Myocyte (in vitro differentiated cells): Measurements from ENCODE around the gene CTAGE9. TPM values are rescaled to one million over a fixed set of nuclear protein-coding genes. Genes with fewer than 3 reads are reported as not detected.
"Not testable (repeated sequence)": the region's sequence is repeated elsewhere in the genome, so short reads cannot be mapped to it uniquely, and the experiment has no call there.

Experiments
- DNase-seq: peaks from one replicate; pipeline ENCODE4 v3.0.0-alpha.2; 2012; ENCODE audit warnings: low read depth
- polyA plus RNA-seq: library from polyadenylated mRNA; unstranded; fragments of >200 nt; gene quantifications from one replicate; pipeline ENCODE4 v1.2.1, GENCODE V29; 2012; ENCODE audit warnings: missing spikeins
- total RNA-seq: library from RNA; depleted of rRNA; stranded (reverse); fragments of >200 nt; gene quantifications from 2 replicates; pipeline ENCODE4 v1.2.3, GENCODE V29; 2014

CTAGE9 gene
- not detected in 2 replicates for total RNA-seq
- polyA plus RNA-seq, result not detected

GRCh38 chr6:131710917-131711316, at the start of gene CTAGE9:
CTAGE9 (minus strand) TSS chr6:131711017; CDS start chr6:131711017, 0 bp downstream.
- DNase-seq, result not testable (repeated sequence)

GRCh38 chr6:131758920-131759319, 48.1 kb upstream of the CTAGE9 start:
- DNase-seq, result no peak

GRCh38 chr6:131756039-131756438, 45.2 kb upstream of the CTAGE9 start:
- no peak for DNase-seq

GRCh38 chr6:131755597-131755996, 44.8 kb upstream of the CTAGE9 start:
- DNase-seq, result peak; percentile 88

- no peak for DNase-seq
These were observed 44.1 kb upstream of the CTAGE9 start for GRCh38 chr6:131754715-131755567.

GRCh38 chr6:131754088-131754487, 43.3 kb upstream of the CTAGE9 start:
- DNase-seq, result no peak

GRCh38 chr6:131751012-131751715, 40.3 kb upstream of the CTAGE9 start:
- not testable (repeated sequence) for DNase-seq

GRCh38 chr6:131749023-131749422, 38.2 kb upstream of the CTAGE9 start:
- DNase-seq, result no peak

GRCh38 chr6:131747821-131748353, 37.1 kb upstream of the CTAGE9 start:
- DNase-seq, result no peak

- no peak for DNase-seq
These were observed 34.7 kb upstream of the CTAGE9 start for GRCh38 chr6:131745476-131745875.

GRCh38 chr6:131744432-131745287, 33.8 kb upstream of the CTAGE9 start:
- no peak for DNase-seq

GRCh38 chr6:131741688-131742393, 31.0 kb upstream of the CTAGE9 start:
- no peak for DNase-seq

GRCh38 chr6:131740161-131740560, 29.3 kb upstream of the CTAGE9 start:
- no peak for DNase-seq

- no peak for DNase-seq
These were observed 28.3 kb upstream of the CTAGE9 start for GRCh38 chr6:131739136-131739535.

GRCh38 chr6:131736811-131737210, 26.0 kb upstream of the CTAGE9 start:
- no peak for DNase-seq

- DNase-seq, result no peak
These were observed 25.3 kb upstream of the CTAGE9 start for GRCh38 chr6:131736003-131736596.

GRCh38 chr6:131733376-131734016, 22.7 kb upstream of the CTAGE9 start:
- peak; percentile 45 for DNase-seq

GRCh38 chr6:131731224-131731623, 20.4 kb upstream of the CTAGE9 start:
- no peak for DNase-seq

- no peak for DNase-seq
These were observed 19.4 kb upstream of the CTAGE9 start for GRCh38 chr6:131730264-131730663.

GRCh38 chr6:131729550-131729949, 18.7 kb upstream of the CTAGE9 start:
- DNase-seq, result no peak
